Keratinocyte (primary cell): ENCODE measurements around the gene ZNF674.

ENCODE experiments used
- EZH2 ChIP-seq: IDR thresholded peaks from one replicate; pipeline ENCODE4 v1.6.1; 2012; ENCODE audit warnings: inconsistent platforms, mild to moderate bottlenecking, low read length, moderate library complexity
- TF ChIP-seq, protein P1 (sequence below), 3 experiments: IDR thresholded peaks in 1 of 3; conservative IDR thresholded peaks in 1 of 3; optimal IDR thresholded peaks in 1 of 3; 2 replicates in 2 of 3; 3 replicates in 1 of 3; pipeline versions ENCODE3 to v1.5.1; 2011; ENCODE audit warnings: low read length in 3 of 3, mild to moderate bottlenecking in 3 of 3, moderate library complexity in 2 of 3, control low read depth in 1 of 3, inconsistent platforms in 1 of 3; ENCODE audit not compliant: insufficient read depth in 2 of 3; ENCODE audit errors: extremely low read depth in 1 of 3

DNA sequence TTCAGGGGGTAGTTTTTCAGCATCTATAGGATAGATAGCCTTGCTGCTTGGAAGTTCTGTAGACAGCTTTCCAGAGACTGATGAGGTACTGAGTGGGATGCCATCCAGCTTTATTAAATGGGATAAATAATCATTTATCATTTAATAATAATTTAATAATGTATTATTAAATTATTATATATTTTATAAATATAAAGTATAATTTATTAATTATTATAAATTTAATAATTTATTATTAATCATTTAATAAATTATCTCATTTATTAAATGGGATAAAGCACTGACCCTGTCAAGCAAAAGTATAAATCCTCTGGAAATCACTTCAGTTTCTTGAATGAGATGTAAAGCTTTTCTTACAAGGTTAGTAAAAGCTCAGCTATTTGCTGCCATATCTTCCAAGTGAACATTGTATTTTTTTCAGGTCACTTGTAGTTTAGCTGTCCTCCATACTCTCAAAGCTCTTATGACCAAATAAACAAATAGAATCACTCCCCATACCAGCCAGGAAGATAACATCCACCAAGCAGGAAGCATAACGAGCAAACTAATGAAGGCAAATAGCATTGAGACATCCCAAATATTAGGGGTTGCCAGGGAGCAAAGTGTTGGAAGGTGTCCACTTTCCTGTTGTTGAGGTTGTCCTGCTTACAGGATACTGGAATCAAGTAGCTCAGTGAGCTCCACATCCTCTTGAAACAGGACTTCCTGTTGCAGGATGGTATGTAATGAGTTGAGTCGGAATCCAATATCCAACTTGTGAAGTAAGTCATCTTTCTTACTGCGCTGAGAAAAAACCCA is 88.9 kb downstream of the ZNF674 start:
- TF ChIP-seq, protein P1, sequence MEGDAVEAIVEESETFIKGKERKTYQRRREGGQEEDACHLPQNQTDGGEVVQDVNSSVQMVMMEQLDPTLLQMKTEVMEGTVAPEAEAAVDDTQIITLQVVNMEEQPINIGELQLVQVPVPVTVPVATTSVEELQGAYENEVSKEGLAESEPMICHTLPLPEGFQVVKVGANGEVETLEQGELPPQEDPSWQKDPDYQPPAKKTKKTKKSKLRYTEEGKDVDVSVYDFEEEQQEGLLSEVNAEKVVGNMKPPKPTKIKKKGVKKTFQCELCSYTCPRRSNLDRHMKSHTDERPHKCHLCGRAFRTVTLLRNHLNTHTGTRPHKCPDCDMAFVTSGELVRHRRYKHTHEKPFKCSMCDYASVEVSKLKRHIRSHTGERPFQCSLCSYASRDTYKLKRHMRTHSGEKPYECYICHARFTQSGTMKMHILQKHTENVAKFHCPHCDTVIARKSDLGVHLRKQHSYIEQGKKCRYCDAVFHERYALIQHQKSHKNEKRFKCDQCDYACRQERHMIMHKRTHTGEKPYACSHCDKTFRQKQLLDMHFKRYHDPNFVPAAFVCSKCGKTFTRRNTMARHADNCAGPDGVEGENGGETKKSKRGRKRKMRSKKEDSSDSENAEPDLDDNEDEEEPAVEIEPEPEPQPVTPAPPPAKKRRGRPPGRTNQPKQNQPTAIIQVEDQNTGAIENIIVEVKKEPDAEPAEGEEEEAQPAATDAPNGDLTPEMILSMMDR (optimal IDR thresholded peaks at IDR 0.05 in 1 of 3, IDR thresholded peaks at IDR 0.05 in 1 of 3, conservative IDR thresholded peaks at IDR 0.05 in 1 of 3; ENCODE audit: extremely low read depth in 1 of 3, insufficient read depth in 2 of 3, low read length in 3 of 3), result no peak
- TF ChIP-seq EZH2, result no peak
